H1 (cell line): ENCODE measurements around the gene CDK9. TPM values are rescaled to one million over a fixed set of nuclear protein-coding genes. Genes with fewer than 3 reads are reported as not detected.

ENCODE experiments used
- CTCF ChIA-PET: fragments of 300-600 bp; sonication (Branson Sonifier 250); formaldehyde crosslinking; loops from one replicate; lab custom pipeline; 2021; ENCODE audit not compliant: partially characterized antibody; lab: Charles Lee
- POLR2A ChIA-PET: fragments of 300-600 bp; sonication (Branson Sonifier 250); formaldehyde crosslinking; loops from one replicate; lab custom pipeline; 2021; ENCODE audit warnings: inconsistent platforms; ENCODE audit not compliant: partially characterized antibody; lab: Charles Lee
- DNase-seq, 2 experiments: peaks; one replicate each; pipeline versions ENCODE4 v3.0.0 to v3.0.0-alpha.2; 2010 to 2022; ENCODE audit warnings: low spot score in 2 of 2, low read depth in 1 of 2, mixed read lengths in 1 of 2
- FAIRE-seq: peaks from 2 replicates; lab custom pipeline; 2011; peaks lifted over from hg19 to GRCh38; lab: Jason Lieb, UNC
- H2AFZ ChIP-seq: 2 replicates; pipeline ENCODE4 v1.8.1; 2012; ENCODE audit warnings: low read length, inconsistent platforms
- H2AK5ac ChIP-seq: 2 replicates; pipeline ENCODE4 v1.6.1; 2013; ENCODE audit warnings: low read depth, low read length
- H2BK120ac ChIP-seq: replicated peaks from 2 replicates; pipeline ENCODE3; 2013; ENCODE audit warnings: low read depth, low read length, inconsistent platforms
- H2BK12ac ChIP-seq: 2 replicates; pipeline ENCODE4 v1.6.1; 2013; ENCODE audit warnings: low read depth, low read length
- H2BK15ac ChIP-seq: 2 replicates; pipeline ENCODE4 v1.6.1; 2013; ENCODE audit warnings: low read length
- H2BK20ac ChIP-seq: 2 replicates; pipeline ENCODE4 v1.6.1; 2013; ENCODE audit warnings: low read length
- H2BK5ac ChIP-seq: 2 replicates; pipeline ENCODE4 v1.6.1; 2013; ENCODE audit warnings: low read depth, low read length
- H3K14ac ChIP-seq: 2 replicates; pipeline ENCODE4 v1.6.1; 2013; ENCODE audit warnings: inconsistent platforms; ENCODE audit not compliant: insufficient read length
- H3K18ac ChIP-seq: 2 replicates; pipeline ENCODE4 v1.6.1; 2013; ENCODE audit warnings: low read length; ENCODE audit errors: extremely low read depth
- H3K23ac ChIP-seq: 2 replicates; pipeline ENCODE4 v1.6.1; 2013; ENCODE audit warnings: inconsistent platforms; ENCODE audit not compliant: insufficient read length
- H3K23me2 ChIP-seq: 2 replicates; pipeline ENCODE4 v1.6.1; 2013; ENCODE audit warnings: low read depth, low read length
- H3K27ac ChIP-seq: 2 replicates; pipeline ENCODE4 v1.6.1; 2011; ENCODE audit warnings: low read depth, low read length, inconsistent platforms
- H3K27me3 ChIP-seq, 4 experiments: replicated peaks in 1 of 4; 1 replicate in 1 of 4; 2 replicates in 3 of 4; pipeline versions ENCODE4 v1.6.1 to v1.8.1; 2011 to 2013; ENCODE audit warnings: low read length in 3 of 4, mild to moderate bottlenecking in 3 of 4, inconsistent platforms in 2 of 4, mixed read lengths in 2 of 4, moderate library complexity in 1 of 4; ENCODE audit not compliant: control insufficient read depth in 3 of 4, insufficient read depth in 3 of 4; ENCODE audit errors: extremely low read depth in 1 of 4
- H3K36me3 ChIP-seq, 4 experiments: 2 replicates each; pipeline versions ENCODE4 v1.6.1 to v1.8.1; 2011 to 2013; ENCODE audit warnings: mild to moderate bottlenecking in 4 of 4, low read length in 3 of 4, moderate library complexity in 2 of 4, control low read depth in 1 of 4, inconsistent platforms in 1 of 4; ENCODE audit not compliant: insufficient read depth in 4 of 4, control insufficient read depth in 2 of 4
- H3K4ac ChIP-seq: replicated peaks from 2 replicates; pipeline ENCODE3; 2013; ENCODE audit warnings: low read length, low read depth, mixed read lengths, inconsistent platforms; ENCODE audit not compliant: insufficient read length
- H3K4me1 ChIP-seq, 4 experiments: replicated peaks in 1 of 4; 1 replicate in 1 of 4; 2 replicates in 3 of 4; pipeline versions ENCODE4 v1.6.1 to v1.8.1; 2011 to 2013; ENCODE audit warnings: low read length in 3 of 4, inconsistent platforms in 2 of 4, mixed read lengths in 1 of 4; ENCODE audit not compliant: insufficient read depth in 4 of 4, control insufficient read depth in 3 of 4
- H3K4me2 ChIP-seq, 2 experiments: 2 replicates each; pipeline versions ENCODE4 v1.6.1 to v1.8.1; 2011 to 2013; ENCODE audit warnings: low read depth in 2 of 2, low read length in 2 of 2, control low read depth in 1 of 2, inconsistent platforms in 1 of 2, mild to moderate bottlenecking in 1 of 2; ENCODE audit not compliant: insufficient read depth in 1 of 2
- H3K4me3 ChIP-seq, 4 experiments: fragments of 200-600, 300-600 bp in 1 of 4; sonication (generic), shearing (Covaris generic), sonication (Bioruptor Twin) in 1 of 4; 2 replicates each; pipeline versions ENCODE4 v1.5.1 to v1.8.1; 2011 to 2016; ENCODE audit warnings: low read length in 4 of 4, low read depth in 3 of 4, control low read depth in 2 of 4, inconsistent platforms in 2 of 4, mild to moderate bottlenecking in 2 of 4, mixed read lengths in 1 of 4, moderate library complexity in 1 of 4; ENCODE audit not compliant: insufficient read depth in 2 of 4; ENCODE audit errors: extremely low read depth in 1 of 4
- H3K56ac ChIP-seq: replicated peaks from 2 replicates; pipeline ENCODE3; 2013; ENCODE audit warnings: low read depth, mild to moderate bottlenecking, mixed read lengths, low read length, inconsistent platforms; ENCODE audit not compliant: insufficient read length
- H3K79me1 ChIP-seq: 2 replicates; pipeline ENCODE4 v1.6.1; 2013; ENCODE audit warnings: low read depth, low read length, control low read depth
- H3K79me2 ChIP-seq, 2 experiments: 2 replicates each; pipeline versions ENCODE4 v1.6.1 to v1.8.1; 2012 to 2013; ENCODE audit warnings: low read length in 2 of 2, mild to moderate bottlenecking in 2 of 2, inconsistent platforms in 1 of 2; ENCODE audit not compliant: insufficient read depth in 2 of 2, control insufficient read depth in 1 of 2
- H3K9ac ChIP-seq, 4 experiments: replicated peaks in 1 of 4; 1 replicate in 1 of 4; 2 replicates in 3 of 4; pipeline versions ENCODE4 v1.6.1 to v1.8.1; 2011 to 2013; ENCODE audit warnings: low read depth in 3 of 4, low read length in 3 of 4, control low read depth in 2 of 4, mild to moderate bottlenecking in 2 of 4, moderate library complexity in 2 of 4, inconsistent platforms in 1 of 4; ENCODE audit errors: extremely low read depth in 1 of 4
- H3K9me3 ChIP-seq, 2 experiments: 2 replicates each; pipeline versions ENCODE4 v1.6.1 to v1.8.1; 2012 to 2013; ENCODE audit warnings: mild to moderate bottlenecking in 2 of 2, moderate library complexity in 2 of 2, control low read depth in 1 of 2, inconsistent platforms in 1 of 2, low read depth in 1 of 2, low read length in 1 of 2, mixed read lengths in 1 of 2; ENCODE audit not compliant: insufficient read depth in 2 of 2
- H4K20me1 ChIP-seq, 2 experiments: replicated peaks in 1 of 2; 2 replicates each; pipeline versions ENCODE3 to v1.8.1; 2011 to 2013; ENCODE audit warnings: inconsistent platforms in 2 of 2, low read length in 2 of 2, mild to moderate bottlenecking in 1 of 2; ENCODE audit not compliant: insufficient read depth in 2 of 2, control insufficient read depth in 1 of 2
- H4K5ac ChIP-seq: 2 replicates; pipeline ENCODE4 v1.6.1; 2013; ENCODE audit warnings: low read length, low read depth, mixed read lengths, inconsistent platforms; ENCODE audit not compliant: insufficient read length
- H4K8ac ChIP-seq: 2 replicates; pipeline ENCODE4 v1.8.0; 2013; ENCODE audit warnings: mild to moderate bottlenecking, moderate library complexity, low read length, inconsistent platforms; ENCODE audit not compliant: insufficient read depth; ENCODE audit errors: extremely low read depth
- H4K91ac ChIP-seq: replicated peaks from 2 replicates; pipeline ENCODE3; 2013; ENCODE audit warnings: low read length, mixed read lengths, inconsistent platforms; ENCODE audit not compliant: insufficient read length
- CREB1 ChIP-seq: IDR thresholded peaks from 2 replicates; pipeline ENCODE4 v1.6.1; 2012; ENCODE audit warnings: inconsistent platforms
- CTCF ChIP-seq, 3 experiments: IDR thresholded peaks; 1 replicate in 2 of 3; 2 replicates in 1 of 3; pipeline versions ENCODE4 v1.5.1 to v1.6.1; 2011; ENCODE audit warnings: low read length in 3 of 3, mild to moderate bottlenecking in 3 of 3, inconsistent platforms in 2 of 3, low read depth in 1 of 3, moderate library complexity in 1 of 3; ENCODE audit not compliant: insufficient read depth in 1 of 3; ENCODE audit errors: control extremely low read depth in 1 of 3
- EGR1 ChIP-seq: IDR thresholded peaks from 2 replicates; pipeline ENCODE4 v1.6.1; 2011; ENCODE audit warnings: low read depth, low read length, borderline replicate concordance
- POLR2A ChIP-seq, 2 experiments: IDR thresholded peaks; 1 replicate in 1 of 2; 2 replicates in 1 of 2; pipeline ENCODE4 v1.6.1; 2011; ENCODE audit warnings: low read depth in 2 of 2, low read length in 2 of 2, mild to moderate bottlenecking in 2 of 2; ENCODE audit errors: control extremely low read depth in 1 of 2
- SP1 ChIP-seq: IDR thresholded peaks from 2 replicates; pipeline ENCODE4 v1.6.1; 2011; ENCODE audit warnings: low read depth, low read length
- TAF1 ChIP-seq: IDR thresholded peaks from 2 replicates; pipeline ENCODE4 v1.6.1; 2011; ENCODE audit warnings: mild to moderate bottlenecking, low read depth, low read length
- TCF12 ChIP-seq: IDR thresholded peaks from 2 replicates; pipeline ENCODE4 v1.6.1; 2011; ENCODE audit warnings: low read depth, mild to moderate bottlenecking, low read length
- WGBS, 2 experiments: shearing (Covaris generic) in 1 of 2; methylation state at CpG; one replicate each; pipeline versions ENCODE4 v1.1.6 to v1.1.7; 2013 to 2015; ENCODE audit warnings: low lambda C conversion rate in 2 of 2, mixed read lengths in 2 of 2, inconsistent platforms in 1 of 2, low coverage in 1 of 2, missing lambda C conversion rate in 1 of 2; ENCODE audit not compliant: insufficient replicate concordance in 2 of 2, insufficient coverage in 1 of 2, insufficient read length in 1 of 2; ENCODE audit errors: extremely low coverage in 1 of 2, missing lambda C conversion rate in 1 of 2; 5-methylcytosine and 5-hydroxymethylcytosine counted together
- polyA plus RNA-seq, 7 experiments: library from polyadenylated mRNA; depleted of rRNA in 3 of 7; stranded (reverse) in 5 of 7; unstranded in 2 of 7; fragments of >200 nt in 5 of 7; fragments of 200-250 nt in 2 of 7; gene quantifications; 1 replicate in 5 of 7; 2 replicates in 1 of 7; 4 replicates in 1 of 7; pipeline versions ENCODE4 v1.2.1 to v1.2.3, GENCODE V29; 2011 to 2013; ENCODE audit warnings: missing spikeins in 2 of 7, mixed read lengths in 2 of 7
- total RNA-seq: library from RNA; stranded (reverse); fragmentation: NEBNext Ultra II Directional; extraction: Animal tissue kit (Norgen Biotek cat#: 25700); gene quantifications from 2 replicates; pipeline ENCODE4 v1.2.1, GENCODE V29; 2021
- TF ChIP-seq, protein P1 (sequence below): IDR thresholded peaks from 2 replicates; pipeline ENCODE4 v1.6.1; 2012; ENCODE audit warnings: inconsistent platforms

Gene CDK9
- total and polyA plus RNA-seq, 2 of the 8 experiments (the other 6 are each of a cell fraction or from before 2014, with no cell fraction given), result 69.1 to 87.5 TPM

DNA sequence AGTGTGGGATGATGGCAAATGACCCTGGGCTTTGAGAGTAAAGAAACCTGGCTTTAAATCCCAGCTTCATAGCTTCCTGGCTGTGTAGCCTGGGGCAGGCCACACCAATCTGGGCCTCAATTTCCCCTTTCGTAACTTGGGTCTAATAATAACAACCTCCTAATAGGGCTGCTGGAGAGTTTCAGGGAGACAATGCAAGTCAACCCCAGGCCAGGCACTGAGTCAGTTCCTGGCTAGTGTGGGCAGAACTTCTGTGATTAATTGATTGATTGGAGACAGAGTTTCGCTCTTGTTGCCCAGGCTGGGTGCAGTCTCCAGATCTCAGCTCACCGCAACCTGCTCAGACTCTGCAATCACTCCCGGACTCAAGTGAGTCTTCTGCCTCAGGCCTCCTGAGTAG, 4.0 kb upstream of the CDK9 start:
- no peak overlapping the region for H3K18ac ChIP-seq
- H2AK5ac ChIP-seq, result no peak overlapping the region
- H2BK5ac ChIP-seq, result no peak overlapping the region
- DNase-seq (no peak), FAIRE-seq (no peak)
- H2AFZ ChIP-seq, result no peak overlapping the region
- H4K5ac ChIP-seq, result no peak overlapping the region
- no peak overlapping the region for H4K91ac ChIP-seq
- H3K14ac ChIP-seq, result no peak overlapping the region
- H2BK120ac ChIP-seq, result no peak overlapping the region
- no peak overlapping the region for H3K9ac ChIP-seq
- no peaks in the 10 kb centered on the region for H3K23me2 ChIP-seq
- no peak overlapping the region for H3K4ac ChIP-seq
- no peak overlapping the region for H3K56ac ChIP-seq
- no peak overlapping the region for H2BK15ac ChIP-seq
- no peak for TF ChIP-seq CTCF (IDR thresholded peaks at IDR 0.05; ENCODE audit: control extremely low read depth in 1 of 3, insufficient read depth in 1 of 3, low read depth in 1 of 3, low read length in 3 of 3)
- no peak for TF ChIP-seq TAF1
- TF ChIP-seq EGR1, result no peak
- TF ChIP-seq TCF12, result no peak
- no peak for TF ChIP-seq POLR2A (IDR thresholded peaks at IDR 0.05; ENCODE audit: control extremely low read depth in 1 of 2, low read depth in 2 of 2, low read length in 2 of 2)
- TF ChIP-seq, protein P1, sequence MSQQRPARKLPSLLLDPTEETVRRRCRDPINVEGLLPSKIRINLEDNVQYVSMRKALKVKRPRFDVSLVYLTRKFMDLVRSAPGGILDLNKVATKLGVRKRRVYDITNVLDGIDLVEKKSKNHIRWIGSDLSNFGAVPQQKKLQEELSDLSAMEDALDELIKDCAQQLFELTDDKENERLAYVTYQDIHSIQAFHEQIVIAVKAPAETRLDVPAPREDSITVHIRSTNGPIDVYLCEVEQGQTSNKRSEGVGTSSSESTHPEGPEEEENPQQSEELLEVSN, result no peak
- no peak for TF ChIP-seq CREB1
- TF ChIP-seq SP1, result no peak
- H3K4me2 ChIP-seq, result no peak overlapping the region
- POLR2A ChIA-PET, result interaction anchor here (1.1 to 1.3 kb wide), 2 partner anchors 11 to 336 kb away, joined by 3 read pairs; no protein-coding TSS in a partner anchor
- H3K4me3 ChIP-seq, result no peak overlapping the region
- no peak overlapping the region for H2BK12ac ChIP-seq
- CTCF ChIA-PET, result interaction anchor here (1.9 to 16.2 kb wide), 4 partner anchors 14 to 47 kb away, joined by 6 to 227 read pairs (median 28); partner anchors contain the start of gene TOR2A
- peaks cover 0 to 18% (median 10%) of the 10 kb centered on the region in 4 experiments; a peak in 5 of 7 replicates for H3K4me1 ChIP-seq
- WGBS, 2 experiments, result 94% methylated on average over 4 of the region's 4 CpGs; no CpG with 5 or more reads in 1 of the 2 experiments
- H3K79me1 ChIP-seq, result no peaks in the 10 kb centered on the region
- no peaks in the 10 kb centered on the region for H3K9me3 ChIP-seq
- H4K8ac ChIP-seq, result no peak overlapping the region
- no peak overlapping the region for H3K27ac ChIP-seq
- H3K27me3 ChIP-seq, result no peaks in the 10 kb centered on the region
- H3K36me3 ChIP-seq, result no peaks in the 10 kb centered on the region
- H3K79me2 ChIP-seq, result peaks cover under 1 to 1% of the 10 kb centered on the region in 2 experiments; a peak in 2 of 4 replicates
- no peaks in the 10 kb centered on the region for H4K20me1 ChIP-seq
- no peak overlapping the region for H2BK20ac ChIP-seq
- H3K23ac ChIP-seq, result no peak overlapping the region
